GM13976 (cell line): ENCODE results near the gene DDX50.
"Not testable (repeated sequence)": the region's sequence is repeated elsewhere in the genome, so short reads cannot be mapped to it uniquely, and the experiment has no call there.

Experiments
- DNase-seq: peaks from one replicate; pipeline ENCODE4 v3.0.0; 2012; ENCODE audit warnings: low spot score
- CTCF ChIP-seq: IDR thresholded peaks from 2 replicates; pipeline ENCODE4 v1.5.1; 2012; ENCODE audit warnings: borderline replicate concordance, mild to moderate bottlenecking; ENCODE audit not compliant: insufficient read depth; ENCODE audit errors: extremely low read depth, missing control alignments, control extremely low read depth
- in situ Hi-C: fragments of 300-500 bp; cut with MboI; formaldehyde crosslinking; loops from one replicate; pipeline ENCODE4 v1.12.0; 2022; ENCODE audit warnings: low sequenced_read_pairs, mixed read lengths, inconsistent platforms; ENCODE audit not compliant: unreplicated experiment

DDX50 gene

GRCh38 chr10:68899186-68899745 is 1.8 kb upstream of the DDX50 start:
- TF ChIP-seq CTCF = no peak
- no peak for DNase-seq
- in situ Hi-C loops = no loop called here

GRCh38 chr10:68900427-68901104 is 549 bp upstream of the DDX50 start:
- in situ Hi-C loops = no loop called here
- TF ChIP-seq CTCF = no peak
- no peak for DNase-seq

- DNase-seq = no peak
- in situ Hi-C loops = no loop called here
- no peak for TF ChIP-seq CTCF
Measured at GRCh38 chr10:68902382-68902781, 1.3 kb downstream of the DDX50 start.

GRCh38 chr10:68924593-68924992 is 23.5 kb downstream of the DDX50 start:
- in situ Hi-C loops = no loop called here
- TF ChIP-seq CTCF = no peak
- DNase-seq = no peak

- DNase-seq = no peak
- TF ChIP-seq CTCF = no peak
- in situ Hi-C loops = no loop called here
Measured at GRCh38 chr10:68925489-68925888, 24.4 kb downstream of the DDX50 start.

- DNase-seq, in situ Hi-C loops: not testable (repeated sequence)
Measured at GRCh38 chr10:68929157-68929556, 28.0 kb downstream of the DDX50 start.

GRCh38 chr10:68929888-68930287 is 28.8 kb downstream of the DDX50 start:
- in situ Hi-C loops, DNase-seq: not testable (repeated sequence)

- in situ Hi-C loops, DNase-seq: not testable (repeated sequence)
Measured at GRCh38 chr10:68932860-68933259, 31.7 kb downstream of the DDX50 start.
